Measurements from ENCODE around the gene HDGF. TPM values are rescaled to one million over a fixed set of nuclear protein-coding genes. Genes with fewer than 3 reads are reported as not detected.

The HDGF gene
- total and polyA plus RNA-seq, 4 donors: 41.7 to 148 (median 119) TPM

GRCh38 chr1:156785458-156785857, 34.0 kb upstream of the HDGF start:
- no peak overlapping the region for H3K27ac ChIP-seq (ENCODE audit: low read depth in 1 of 2, low read length in 2 of 2)
- no peaks in the 10 kb centered on the region for H3K27me3 ChIP-seq (ENCODE audit: control insufficient read depth in 4 of 4, insufficient read depth in 4 of 4, low read length in 3 of 4)
- TF ChIP-seq HNF4A (conservative IDR thresholded peaks at IDR 0.05) (no peak), REST (IDR thresholded peaks at IDR 0.05) (no peak), RXRA (IDR thresholded peaks at IDR 0.05) (no peak), NR2F2 (IDR thresholded peaks at IDR 0.05) (no peak), ZBTB33 (IDR thresholded peaks at IDR 0.05) (no peak), RAD21 (IDR thresholded peaks at IDR 0.05) (no peak), HNF4G (IDR thresholded peaks at IDR 0.05) (no peak), SP1 (IDR thresholded peaks at IDR 0.05) (no peak), EGR1 (IDR thresholded peaks at IDR 0.05; ENCODE audit: low read depth in 2 of 2) (no peak)
- WGBS: 86% methylated on average over 6 of the region's 6 CpGs
- no peak overlapping the region for H3K4me3 ChIP-seq (ENCODE audit: low read depth in 1 of 3, low read length in 3 of 3)
- H3K9ac ChIP-seq (ENCODE audit: low read depth in 1 of 2, low read length in 2 of 2): no peak overlapping the region
- no peaks in the 10 kb centered on the region for H3K4me1 ChIP-seq (ENCODE audit: control insufficient read depth in 4 of 4, insufficient read depth in 4 of 4, low read length in 3 of 4)
- H3K9me3 ChIP-seq (ENCODE audit: control insufficient read depth in 4 of 4, low read length in 3 of 4): no peaks in the 10 kb centered on the region
- DNase-seq (ENCODE audit: low spot score): no peak
- peaks cover 11 to 34% (median 25%) of the 10 kb centered on the region in 4 donors for H3K36me3 ChIP-seq (ENCODE audit: control insufficient read depth in 4 of 4, insufficient read depth in 3 of 4, low read depth in 1 of 4, low read length in 3 of 4)

- TF ChIP-seq RAD21 (IDR thresholded peaks at IDR 0.05) (no peak), FOXA1 (IDR thresholded peaks at IDR 0.05) (no peak), MAX (IDR thresholded peaks at IDR 0.05) (no peak), RXRA (IDR thresholded peaks at IDR 0.05) (no peak), FOXA2 (IDR thresholded peaks at IDR 0.05) (no peak), REST (IDR thresholded peaks at IDR 0.05) (no peak), TAF1 (conservative IDR thresholded peaks at IDR 0.05) (no peak)
- no peak overlapping the region for H3K4me3 ChIP-seq (ENCODE audit: low read depth in 1 of 3, low read length in 3 of 3)
- H3K27ac ChIP-seq (ENCODE audit: low read depth in 1 of 2, low read length in 2 of 2): no peak overlapping the region
- no peak for DNase-seq (ENCODE audit: low spot score)
- H3K4me1 ChIP-seq (ENCODE audit: control insufficient read depth in 4 of 4, insufficient read depth in 4 of 4, low read length in 3 of 4): no peaks in the 10 kb centered on the region
- no peaks in the 10 kb centered on the region for H3K27me3 ChIP-seq (ENCODE audit: control insufficient read depth in 4 of 4, insufficient read depth in 4 of 4, low read length in 3 of 4)
- no peak overlapping the region for H3K9ac ChIP-seq (ENCODE audit: low read depth in 1 of 2, low read length in 2 of 2)
- no peaks in the 10 kb centered on the region for H3K9me3 ChIP-seq (ENCODE audit: control insufficient read depth in 4 of 4, low read length in 3 of 4)
- H3K36me3 ChIP-seq (ENCODE audit: control insufficient read depth in 4 of 4, insufficient read depth in 3 of 4, low read depth in 1 of 4, low read length in 3 of 4): peaks cover 2 to 24% (median 16%) of the 10 kb centered on the region in 4 donors
These were observed 30.2 kb upstream of the HDGF start for GRCh38 chr1:156781585-156782186.
